HepG2 (cell line): ENCODE measurements around the gene PODN. TPM values are rescaled to one million over a fixed set of nuclear protein-coding genes. Genes with fewer than 3 reads are reported as not detected.
A peak's percentile ranks its signal among the peaks of the same experiment; 100 is the strongest.

Experiments used
- AKNA ChIP-seq: sonication (generic); formaldehyde crosslinking; IDR thresholded peaks from 2 replicates; pipeline ENCODE4 v1.4.0; 2020; ENCODE audit warnings: missing genetic modification reagents, borderline replicate concordance
- ARID5B ChIP-seq: IDR thresholded peaks from 2 replicates; pipeline ENCODE4 v1.4.0; 2020; ENCODE audit warnings: mild to moderate bottlenecking, missing genetic modification reagents
- CSRNP1 ChIP-seq: sonication (generic); formaldehyde crosslinking; IDR thresholded peaks from 2 replicates; pipeline ENCODE4 v1.8.1; 2023; ENCODE audit warnings: mild to moderate bottlenecking, missing genetic modification reagents
- ELF3 ChIP-seq: IDR thresholded peaks from 2 replicates; pipeline ENCODE4 v1.6.1; 2016; ENCODE audit warnings: missing genetic modification reagents, missing compliant biosample characterization
- ESRRA ChIP-seq: sonication (generic); formaldehyde crosslinking; IDR thresholded peaks from 2 replicates; pipeline ENCODE4 v1.5.1; 2020; ENCODE audit warnings: mild to moderate bottlenecking, low read depth, missing genetic modification reagents
- GRHL1 ChIP-seq: sonication (generic); formaldehyde crosslinking; conservative IDR thresholded peaks from 2 replicates; pipeline ENCODE4 v1.8.0; 2022; ENCODE audit warnings: missing genetic modification reagents
- HCFC1 ChIP-seq: fragments of 150-350 bp; IDR thresholded peaks from 2 replicates; pipeline ENCODE4 v1.6.1; 2014; ENCODE audit warnings: low read depth, low read length
- MAFK ChIP-seq, 2 experiments: IDR thresholded peaks in 1 of 2; conservative IDR thresholded peaks in 1 of 2; 2 replicates each; pipeline ENCODE4 v1.6.1; 2011; ENCODE audit warnings: improper control_type of control experiment in 2 of 2, low read length in 2 of 2
- SOX13 ChIP-seq, 3 experiments: fragments of 450-650 bp in 1 of 3; sonication (generic) in 1 of 3; formaldehyde crosslinking in 1 of 3; IDR thresholded peaks in 2 of 3; conservative IDR thresholded peaks in 1 of 3; 2 replicates each; pipeline versions ENCODE4 v1.5.0 to v1.6.1; 2016 to 2020; ENCODE audit warnings: antibody characterized with exemption in 1 of 3, mild to moderate bottlenecking in 1 of 3, missing compliant biosample characterization in 1 of 3, missing genetic modification reagents in 1 of 3, moderate library complexity in 1 of 3
- SPEN ChIP-seq: sonication (generic); formaldehyde crosslinking; IDR thresholded peaks from 2 replicates; pipeline ENCODE4 v1.5.1; 2020; ENCODE audit warnings: low read depth, mild to moderate bottlenecking, missing genetic modification reagents
- TARDBP ChIP-seq: sonication (generic); formaldehyde crosslinking; IDR thresholded peaks from 2 replicates; pipeline ENCODE4 v1.8.0; 2022; ENCODE audit warnings: mild to moderate bottlenecking, missing genetic modification reagents
- TRIM24 ChIP-seq: sonication (generic); formaldehyde crosslinking; IDR thresholded peaks from 2 replicates; pipeline ENCODE4 v1.8.0; 2022; ENCODE audit warnings: mild to moderate bottlenecking, missing genetic modification reagents
- ZNF292 ChIP-seq: sonication (generic); formaldehyde crosslinking; IDR thresholded peaks from 2 replicates; pipeline ENCODE4 v1.8.1; 2022; ENCODE audit warnings: mild to moderate bottlenecking, low read depth, missing genetic modification reagents, borderline replicate concordance
- ZNF354B ChIP-seq: sonication (generic); formaldehyde crosslinking; IDR thresholded peaks from 2 replicates; pipeline ENCODE4 v1.8.0; 2022; ENCODE audit warnings: mild to moderate bottlenecking, missing genetic modification reagents
- ZNF468 ChIP-seq: sonication (generic); formaldehyde crosslinking; IDR thresholded peaks from 2 replicates; pipeline ENCODE4 v1.8.0; 2022; ENCODE audit warnings: mild to moderate bottlenecking, moderate library complexity, missing genetic modification reagents
- ZNF674 ChIP-seq: sonication (generic); formaldehyde crosslinking; IDR thresholded peaks from 2 replicates; pipeline ENCODE4 v1.5.0; 2020; ENCODE audit warnings: low read depth, mild to moderate bottlenecking, missing genetic modification reagents
- ZSCAN22 ChIP-seq: sonication (generic); formaldehyde crosslinking; IDR thresholded peaks from 2 replicates; pipeline ENCODE4 v1.4.0; 2020; ENCODE audit warnings: mild to moderate bottlenecking, missing genetic modification reagents
- polyA plus RNA-seq, 8 experiments: library from polyadenylated mRNA; depleted of rRNA in 3 of 8; stranded (reverse) in 7 of 8; unstranded in 1 of 8; fragments of >200 nt; fragmentation: Illumina TruSeq in 4 of 8; extraction: Trizol in 4 of 8; gene quantifications; 2 replicates each; pipeline versions ENCODE4 v1.2.1 to v1.2.3, GENCODE V29; 2011 to 2016; ENCODE audit warnings: low read depth in 4 of 8, missing spikeins in 1 of 8, mixed read lengths in 1 of 8; ENCODE audit not compliant: insufficient read depth in 1 of 8
- total RNA-seq, 5 experiments: library from RNA; depleted of rRNA; stranded (reverse); fragments of >200 nt; fragmentation: Illumina TruSeq; extraction: Trizol; gene quantifications; 2 replicates each; pipeline ENCODE4 v1.2.3, GENCODE V29; 2016; ENCODE audit warnings: low read depth in 1 of 5

PODN gene
- total and polyA plus RNA-seq, 2 of the 13 experiments (the other 11 are each of a cell fraction or from before 2014, with no cell fraction given), result 0.13 TPM; not detected in 1

- peak; percentile 43; the same call in 1 of the 2 replicates for TF ChIP-seq SPEN
- TF ChIP-seq TARDBP (CRISPR knock-in tag), result 0 out of 2 replicates have a peak, but pooled peaks have one; percentile 37
- TF ChIP-seq ELF3, result no peak
- TF ChIP-seq ZNF674 (CRISPR knock-in tag), result no peak
- TF ChIP-seq GRHL1 (CRISPR knock-in tag), result no peak
- TF ChIP-seq HCFC1, result no peak
- peak; percentile 91; the same call in 1 of the 2 replicates for TF ChIP-seq ESRRA (CRISPR knock-in tag)
- TF ChIP-seq MAFK (conservative IDR thresholded peaks at IDR 0.05 in 1 of 2, IDR thresholded peaks at IDR 0.05 in 1 of 2; ENCODE audit: low read length in 2 of 2), result no peak
- no peak for TF ChIP-seq SOX13 (IDR thresholded peaks at IDR 0.05)
- TF ChIP-seq SOX13 (CRISPR knock-in tag; conservative IDR thresholded peaks at IDR 0.05 in 1 of 2, IDR thresholded peaks at IDR 0.05 in 1 of 2), result peak in 1 of 2 experiments; percentile 12; a peak in 1 of 4 replicates
- no peak for TF ChIP-seq AKNA (CRISPR knock-in tag)
- TF ChIP-seq TRIM24 (CRISPR knock-in tag), result peak; percentile 69; the same call in 1 of the 2 replicates
- peak; percentile 59; the same call in 1 of the 2 replicates for TF ChIP-seq ZNF292 (CRISPR knock-in tag)
- no peak for TF ChIP-seq CSRNP1
- no peak for TF ChIP-seq ZNF468 (CRISPR knock-in tag)
- TF ChIP-seq ZSCAN22, result no peak
- peak; percentile 51 for TF ChIP-seq ARID5B (CRISPR knock-in tag)
- no peak for TF ChIP-seq ZNF354B
Measured at GRCh38 chr1:53075761-53076163, 13.7 kb downstream of the PODN start (continued).
